CD14-positive monocyte (primary cell): ENCODE results near the gene PCCA. TPM values are rescaled to one million over a fixed set of nuclear protein-coding genes. Genes with fewer than 3 reads are reported as not detected.

Source experiments
- DNase-seq, 3 donors: peaks; one replicate each; pipeline ENCODE4 v3.0.0-alpha.2; 2011 to 2022
- H2AFZ ChIP-seq: 2 replicates; pipeline ENCODE4 v1.6.0; 2012; ENCODE audit warnings: mild to moderate bottlenecking, low read depth, low read length, inconsistent platforms; ENCODE audit not compliant: insufficient read depth, poor library complexity, severe bottlenecking
- H3K27ac ChIP-seq, 2 donors: 1 replicate in 1 of 2; 2 replicates in 1 of 2; pipeline ENCODE4 v1.5.1; 2012 to 2013; ENCODE audit warnings: low read length in 2 of 2, control low read depth in 1 of 2, inconsistent platforms in 1 of 2, low read depth in 1 of 2, mild to moderate bottlenecking in 1 of 2
- H3K27me3 ChIP-seq, 2 donors: one replicate each; pipeline versions ENCODE4 v1.6.0 to v1.6.1; 2011 to 2013; ENCODE audit warnings: low read length in 2 of 2; ENCODE audit not compliant: control insufficient read depth in 2 of 2, insufficient read depth in 2 of 2
- H3K36me3 ChIP-seq, 2 donors: replicated peaks in 1 of 2; 1 replicate in 1 of 2; 2 replicates in 1 of 2; pipeline versions ENCODE4 v1.5.1 to v1.6.1; 2012 to 2013; ENCODE audit warnings: low read length in 2 of 2, control low read depth in 1 of 2, inconsistent platforms in 1 of 2, mild to moderate bottlenecking in 1 of 2; ENCODE audit not compliant: insufficient read depth in 2 of 2, control insufficient read depth in 1 of 2
- H3K4me1 ChIP-seq, 2 donors: 1 replicate in 1 of 2; 2 replicates in 1 of 2; pipeline versions ENCODE4 v1.5.1 to v1.6.1; 2012 to 2013; ENCODE audit warnings: low read length in 2 of 2, control low read depth in 1 of 2, inconsistent platforms in 1 of 2, mild to moderate bottlenecking in 1 of 2, moderate library complexity in 1 of 2; ENCODE audit not compliant: insufficient read depth in 2 of 2, control insufficient read depth in 1 of 2
- H3K4me2 ChIP-seq: replicated peaks from 2 replicates; pipeline ENCODE3; 2012; ENCODE audit warnings: low read length, moderate library complexity, mild to moderate bottlenecking; ENCODE audit not compliant: poor library complexity, severe bottlenecking; ENCODE audit errors: extremely low read depth
- H3K4me3 ChIP-seq, 3 experiments: fragments of 200-600 bp in 1 of 3; sonication (generic) in 1 of 3; replicated peaks in 1 of 3; 1 replicate in 2 of 3; 2 replicates in 1 of 3; pipeline ENCODE4 v1.5.1; 2011 to 2013; ENCODE audit warnings: low read length in 3 of 3, mild to moderate bottlenecking in 3 of 3, control low read depth in 2 of 3, low read depth in 2 of 3, inconsistent platforms in 1 of 3, moderate library complexity in 1 of 3
- H3K79me2 ChIP-seq: 2 replicates; pipeline ENCODE4 v1.6.0; 2012; ENCODE audit warnings: mild to moderate bottlenecking, control low read depth, inconsistent platforms, low read length, moderate library complexity; ENCODE audit not compliant: insufficient read depth
- H3K9ac ChIP-seq: 2 replicates; pipeline ENCODE4 v1.6.0; 2017; ENCODE audit warnings: low read length, mild to moderate bottlenecking; ENCODE audit not compliant: insufficient read depth, poor library complexity, severe bottlenecking
- H3K9me3 ChIP-seq, 2 donors: replicated peaks in 1 of 2; 1 replicate in 1 of 2; 2 replicates in 1 of 2; pipeline versions ENCODE4 v1.5.1 to v1.6.1; 2012 to 2013; ENCODE audit warnings: low read length in 2 of 2, control low read depth in 1 of 2; ENCODE audit not compliant: control insufficient read depth in 1 of 2, insufficient read depth in 1 of 2
- H4K20me1 ChIP-seq: 2 replicates; pipeline ENCODE4 v1.6.0; 2012; ENCODE audit warnings: mild to moderate bottlenecking, low read length, control low read depth, moderate library complexity; ENCODE audit not compliant: insufficient read depth
- H3K27ac Mint-ChIP-seq, 7 donors: one replicate each; pipeline ENCODE4 v1.8.0; 2020; ENCODE audit warnings: mild to moderate bottlenecking in 7 of 7, mixed read lengths in 7 of 7, moderate library complexity in 6 of 7, inconsistent platforms in 2 of 7
- H3K27me3 Mint-ChIP-seq, 3 donors: one replicate each; pipeline ENCODE4 v1.8.0; 2021 to 2022; ENCODE audit warnings: low read depth in 3 of 3, mild to moderate bottlenecking in 3 of 3, mixed read lengths in 3 of 3, moderate library complexity in 3 of 3, inconsistent platforms in 1 of 3
- H3K36me3 Mint-ChIP-seq, 2 donors: one replicate each; pipeline ENCODE4 v1.8.0; 2020; ENCODE audit warnings: mixed read lengths in 2 of 2, inconsistent platforms in 1 of 2, mild to moderate bottlenecking in 1 of 2
- H3K4me1 Mint-ChIP-seq: one replicate; pipeline ENCODE4 v1.8.0; 2020; ENCODE audit warnings: mild to moderate bottlenecking, mixed read lengths
- H3K4me3 Mint-ChIP-seq, 2 donors: one replicate each; pipeline ENCODE4 v1.8.0; 2020; ENCODE audit warnings: mild to moderate bottlenecking in 2 of 2, mixed read lengths in 2 of 2, moderate library complexity in 1 of 2
- H3K9me3 Mint-ChIP-seq, 7 donors: one replicate each; pipeline ENCODE4 v1.8.0; 2020 to 2022; ENCODE audit warnings: mixed read lengths in 7 of 7, mild to moderate bottlenecking in 6 of 7, moderate library complexity in 6 of 7, inconsistent platforms in 2 of 7
- whole genome bisulfite sequencing: methylation state at CpG from one replicate; pipeline ENCODE4 v1.1.5; 2013; ENCODE audit warnings: missing lambda C conversion rate; ENCODE audit not compliant: insufficient coverage; 5-methylcytosine and 5-hydroxymethylcytosine counted together
- intact Hi-C, 2 donors: fragments of 100-400 bp; cut with micrococcal nuclease; formaldehyde crosslinking; loops; one replicate each; pipeline versions ENCODE4 v1.15.0 to v1.15.1; 2023
- polyA plus RNA-seq, 3 donors: library from polyadenylated mRNA; depleted of rRNA in 1 of 3; unstranded in 2 of 3; stranded (reverse) in 1 of 3; fragments of 300-500 nt in 2 of 3; fragments of >200 nt in 1 of 3; fragmentation: Illumina TruSeq in 2 of 3; gene quantifications; 1 replicate in 2 of 3; 2 replicates in 1 of 3; pipeline ENCODE4 v1.2.3, GENCODE V29; 2012 to 2021
- TF ChIP-seq, protein P1 (sequence below): fragments of 200-600 bp; IDR thresholded peaks from one replicate; pipeline ENCODE4 v1.8.0; 2022; ENCODE audit warnings: antibody characterized with exemption, mild to moderate bottlenecking

PCCA gene
- polyA plus RNA-seq, 3 donors = 4.4 to 13.5 (median 11.9) TPM

DNA sequence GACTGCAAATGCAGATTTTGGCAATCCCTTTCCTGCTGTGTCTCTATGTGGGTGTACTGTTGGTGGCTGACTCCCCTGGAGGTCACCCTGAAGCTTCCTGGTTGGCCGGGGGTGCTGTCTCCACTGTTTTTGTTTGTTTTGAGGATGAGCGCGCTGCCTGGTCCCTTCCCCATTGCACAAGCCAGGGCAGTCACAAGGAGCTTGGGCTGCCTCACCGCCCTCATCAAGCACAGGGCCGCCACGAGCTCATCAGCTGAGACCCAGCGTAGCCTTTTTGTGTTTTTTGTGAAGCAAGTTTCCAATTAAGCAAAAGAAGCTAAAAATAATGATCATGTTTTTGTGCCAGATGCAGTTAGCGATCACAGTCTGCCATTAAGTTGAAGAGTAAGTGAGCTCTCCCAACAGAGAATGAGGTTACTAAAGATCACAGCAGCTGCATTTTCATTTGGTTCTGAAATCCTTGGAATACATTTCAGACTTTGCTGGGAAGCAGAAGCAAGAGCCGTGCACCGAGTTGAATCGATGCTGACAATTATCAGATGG is 441.8 kb downstream of the PCCA start:
- Mint-ChIP-seq H3K9me3 (peaks cover 0 to 8% (median 3%) of the 10 kb centered on the region in 7 donors), H3K4me1 (no peaks in the 10 kb centered on the region), H3K36me3 (peaks cover 11% of the 10 kb centered on the region in 2 donors), H3K27me3 (peaks cover 0 to 2% (median 0%) of the 10 kb centered on the region in 3 donors), H3K27ac (peak overlapping the region in 1 of 7 donors; percentile 9), H3K4me3 (no peak overlapping the region)
- Histone ChIP-seq H3K79me2 (no peaks in the 10 kb centered on the region), H3K27me3 (no peaks in the 10 kb centered on the region), H2AFZ (no peak overlapping the region), H3K4me2 (no peak overlapping the region), H3K4me1 (no peaks in the 10 kb centered on the region), H3K27ac (no peak overlapping the region), H4K20me1 (no peaks in the 10 kb centered on the region), H3K4me3 (no peak overlapping the region), H3K36me3 (no peaks in the 10 kb centered on the region), H3K9me3 (peaks cover 0 to 13% of the 10 kb centered on the region in 2 donors), H3K9ac (no peak overlapping the region)
- intact Hi-C loops = no loop called here
- TF ChIP-seq, protein P1, sequence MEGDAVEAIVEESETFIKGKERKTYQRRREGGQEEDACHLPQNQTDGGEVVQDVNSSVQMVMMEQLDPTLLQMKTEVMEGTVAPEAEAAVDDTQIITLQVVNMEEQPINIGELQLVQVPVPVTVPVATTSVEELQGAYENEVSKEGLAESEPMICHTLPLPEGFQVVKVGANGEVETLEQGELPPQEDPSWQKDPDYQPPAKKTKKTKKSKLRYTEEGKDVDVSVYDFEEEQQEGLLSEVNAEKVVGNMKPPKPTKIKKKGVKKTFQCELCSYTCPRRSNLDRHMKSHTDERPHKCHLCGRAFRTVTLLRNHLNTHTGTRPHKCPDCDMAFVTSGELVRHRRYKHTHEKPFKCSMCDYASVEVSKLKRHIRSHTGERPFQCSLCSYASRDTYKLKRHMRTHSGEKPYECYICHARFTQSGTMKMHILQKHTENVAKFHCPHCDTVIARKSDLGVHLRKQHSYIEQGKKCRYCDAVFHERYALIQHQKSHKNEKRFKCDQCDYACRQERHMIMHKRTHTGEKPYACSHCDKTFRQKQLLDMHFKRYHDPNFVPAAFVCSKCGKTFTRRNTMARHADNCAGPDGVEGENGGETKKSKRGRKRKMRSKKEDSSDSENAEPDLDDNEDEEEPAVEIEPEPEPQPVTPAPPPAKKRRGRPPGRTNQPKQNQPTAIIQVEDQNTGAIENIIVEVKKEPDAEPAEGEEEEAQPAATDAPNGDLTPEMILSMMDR = no peak
- 100% methylated on average over 8 of the region's 11 CpGs for WGBS
- DNase-seq = no peak

- no peaks in the 10 kb centered on the region for H3K4me1 ChIP-seq
- H3K79me2 ChIP-seq = no peaks in the 10 kb centered on the region
- WGBS = 97% methylated on average over 53 of the region's 60 CpGs
- no peak overlapping the region for H3K4me3 ChIP-seq
- no peak overlapping the region for H3K27ac ChIP-seq
- H3K9me3 ChIP-seq = peaks cover 0 to 13% of the 10 kb centered on the region in 2 donors
- H3K27ac Mint-ChIP-seq = no peak overlapping the region
- no peaks in the 10 kb centered on the region for H4K20me1 ChIP-seq
- no peaks in the 10 kb centered on the region for H3K36me3 ChIP-seq
- H3K4me1 Mint-ChIP-seq = no peaks in the 10 kb centered on the region
- no peaks in the 10 kb centered on the region for H3K27me3 ChIP-seq
- H3K9me3 Mint-ChIP-seq = peaks cover 0 to 6% (median 3%) of the 10 kb centered on the region in 7 donors
- no peak for DNase-seq
- H3K27me3 Mint-ChIP-seq = no peaks in the 10 kb centered on the region
- no peak overlapping the region for H3K4me3 Mint-ChIP-seq
- H2AFZ ChIP-seq = no peak overlapping the region
- H3K9ac ChIP-seq = no peak overlapping the region
- intact Hi-C loops = no loop called here
- no peak overlapping the region for H3K4me2 ChIP-seq
- TF ChIP-seq, protein P1 = no peak
- peaks cover 11 to 14% of the 10 kb centered on the region in 2 donors for H3K36me3 Mint-ChIP-seq
Observed at GRCh38 chr13:100532090-100532766, 443.3 kb downstream of the PCCA start.
